ENCODE data around the gene LZTS2. TPM values are rescaled to one million over a fixed set of nuclear protein-coding genes. Genes with fewer than 3 reads are reported as not detected.
A peak's percentile ranks its signal among the peaks of the same experiment; 100 is the strongest.

Gene LZTS2
- total RNA-seq, 2 experiments from 2014 or later = 14.5 to 15.5 TPM

GRCh38 chr10:100986623-100986951 lies 13.0 kb upstream of the LZTS2 start:
- Mint-ChIP-seq H3K36me3 (ENCODE audit: low read depth) (peaks cover 30% of the 10 kb centered on the region), H3K4me1 (ENCODE audit: low read depth) (peaks cover 40% of the 10 kb centered on the region), H3K4me3 (peak overlapping the region; percentile 96), H3K9me3 (no peaks in the 10 kb centered on the region), H3K27me3 (no peaks in the 10 kb centered on the region), H3K27ac (no peak overlapping the region)
- CTCF ChIA-PET = interaction anchor here (1.1 to 6.6 kb wide), 5 partner anchors 11 to 45 kb away, joined by 3 to 50 read pairs (median 6); partner anchors contain the start of genes LZTS2, PDZD7, SEMA4G and SFXN3
- DNase-seq = no peak
- no peak for TF ChIP-seq CTCF (IDR thresholded peaks at IDR 0.05)
- intact Hi-C loops (cut with micrococcal nuclease) = no loop called here
- POLR2A ChIA-PET = interaction anchor here (0.9 to 2.9 kb wide), 5 partner anchors 11 to 73 kb away, joined by 3 to 25 read pairs (median 5); partner anchors contain the start of gene LZTS2
- no peak for ATAC-seq

DNA sequence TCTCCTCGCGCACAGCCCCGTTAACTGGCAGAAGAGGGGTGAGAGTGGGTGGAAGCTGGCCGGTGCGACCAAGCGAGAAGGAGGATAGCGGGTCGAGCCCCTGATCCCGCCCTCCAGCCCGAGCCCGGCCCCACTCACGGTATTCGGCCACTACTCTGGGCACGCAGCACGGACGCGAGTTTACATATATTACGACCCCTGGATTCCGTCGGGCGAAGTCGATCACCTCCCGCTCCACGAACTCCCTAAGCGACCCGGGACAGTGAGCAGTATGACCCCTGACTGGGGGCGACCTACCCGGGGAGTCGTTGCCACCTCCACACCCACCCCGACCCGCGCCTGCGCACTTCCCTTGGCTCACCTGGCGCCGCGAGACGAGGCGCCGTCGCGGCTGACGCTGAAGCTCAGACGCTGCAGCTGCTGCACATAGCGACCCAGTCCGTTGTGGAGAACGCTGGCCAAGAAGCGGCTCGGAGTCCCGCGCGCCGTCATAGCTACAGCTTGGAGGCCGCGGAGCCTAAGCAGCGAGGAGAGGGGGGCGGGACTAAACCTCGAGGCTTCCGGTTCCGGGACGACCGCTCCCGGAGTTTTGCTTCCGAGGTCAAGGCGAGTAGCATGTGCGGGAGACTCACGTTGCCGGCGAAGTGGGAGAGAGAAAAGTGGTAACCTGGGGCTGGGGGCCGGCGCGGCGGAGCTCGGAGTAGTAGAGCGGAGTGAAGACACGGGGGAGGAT lies 12.5 kb upstream of the LZTS2 start, which contains the start of the genes MRPL43 and TWNK:
MRPL43 (minus strand) TSS at position 546 of the 733 bp plus-strand sequence; CDS start at position 492, 54 bp downstream.
TWNK (plus strand) TSS at position 592 of the 733 bp plus-strand sequence. CDS start 668 bp downstream, outside the sequence.
- ChIA-PET CTCF (interaction anchor here (1.1 to 6.6 kb wide), 6 partner anchors 10 to 44 kb away, joined by 3 to 50 read pairs (median 7); partner anchors contain the start of genes LZTS2, PDZD7, SEMA4G and SFXN3), POLR2A (interaction anchor here (0.9 to 2.9 kb wide), 4 partner anchors 11 to 73 kb away, joined by 3 to 25 read pairs (median 4); partner anchors contain the start of gene LZTS2)
- H3K27ac Mint-ChIP-seq = peak within 1 kb of the TSS; percentile 89
- peaks cover 30% of the 10 kb centered on the region for H3K36me3 Mint-ChIP-seq (ENCODE audit: low read depth)
- peak; percentile 97 for ATAC-seq
- no peaks in the 10 kb centered on the region for H3K9me3 Mint-ChIP-seq
- intact Hi-C loops (cut with micrococcal nuclease) = no loop called here
- no peak for TF ChIP-seq CTCF (IDR thresholded peaks at IDR 0.05)
- peak; percentile 92 for DNase-seq
- H3K4me3 Mint-ChIP-seq = peak within 1 kb of the TSS; percentile 96
- no peaks in the 10 kb centered on the region for H3K27me3 Mint-ChIP-seq
- peaks cover 40% of the 10 kb centered on the region for H3K4me1 Mint-ChIP-seq (ENCODE audit: low read depth)

DNA sequence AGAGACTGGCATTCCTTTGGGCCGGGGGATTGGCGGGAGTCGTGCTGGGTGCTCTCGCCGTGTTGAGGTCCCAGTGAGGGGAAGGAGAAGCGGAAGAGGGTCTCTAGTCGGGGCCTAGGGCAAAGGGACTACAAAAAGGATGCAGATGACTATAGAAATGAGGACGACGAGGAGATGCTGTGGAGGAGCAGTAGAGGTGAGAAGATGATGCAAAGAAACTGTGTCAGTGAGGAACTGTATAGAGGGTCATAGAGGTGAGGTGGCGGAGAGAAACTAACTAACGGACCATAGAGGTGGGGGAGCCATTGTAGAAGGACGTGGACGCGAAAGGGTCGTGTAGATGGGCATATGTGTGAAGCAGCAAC lies 11.9 kb upstream of the LZTS2 start:
- Mint-ChIP-seq H3K9me3 (no peaks in the 10 kb centered on the region), H3K4me3 (peak overlapping the region; percentile 96), H3K27ac (peak overlapping the region; percentile 89), H3K27me3 (no peaks in the 10 kb centered on the region), H3K36me3 (ENCODE audit: low read depth) (peaks cover 32% of the 10 kb centered on the region), H3K4me1 (ENCODE audit: low read depth) (peaks cover 40% of the 10 kb centered on the region)
- peak; percentile 21 for ATAC-seq
- no peak for DNase-seq
- no peak for TF ChIP-seq CTCF (IDR thresholded peaks at IDR 0.05)
- ChIA-PET POLR2A (interaction anchor here (0.9 to 2.9 kb wide), 4 partner anchors 11 to 42 kb away, joined by 3 to 25 read pairs (median 3); partner anchors contain the start of gene LZTS2), CTCF (interaction anchor here (1.6 to 6.6 kb wide), 4 partner anchors 10 to 31 kb away, joined by 7 to 50 read pairs (median 8); partner anchors contain the start of gene SEMA4G)
- intact Hi-C loops (cut with micrococcal nuclease) = no loop called here

GRCh38 chr10:100988166-100988565 lies 11.4 kb upstream of the LZTS2 start:
- peaks cover 35% of the 10 kb centered on the region for H3K36me3 Mint-ChIP-seq (ENCODE audit: low read depth)
- POLR2A ChIA-PET = interaction anchor here (1.0 to 2.9 kb wide), 3 partner anchors 10 to 18 kb away, joined by 3 to 25 read pairs (median 3); partner anchors contain the start of gene LZTS2
- H3K27ac Mint-ChIP-seq = no peak overlapping the region

More at GRCh38 chr10:100988166-100988565, 11.4 kb upstream of the LZTS2 start:
- DNase-seq (no peak), ATAC-seq (no peak)
- Mint-ChIP-seq H3K4me1 (ENCODE audit: low read depth) (peaks cover 40% of the 10 kb centered on the region), H3K27me3 (no peaks in the 10 kb centered on the region), H3K4me3 (peak overlapping the region; percentile 96), H3K9me3 (no peaks in the 10 kb centered on the region)
- TF ChIP-seq CTCF (IDR thresholded peaks at IDR 0.05) = no peak
- intact Hi-C loops (cut with micrococcal nuclease) = no loop called here
- CTCF ChIA-PET = interaction anchor here (1.6 to 6.6 kb wide), 3 partner anchors 9 to 31 kb away, joined by 7 to 50 read pairs (median 7); no protein-coding TSS in a partner anchor
